HG03064 (cell line): ENCODE results near the gene UNC45B.
A peak's percentile ranks its signal among the peaks of the same experiment; 100 is the strongest.
"Not testable (repeated sequence)": the region's sequence is repeated elsewhere in the genome, so short reads cannot be mapped to it uniquely, and the experiment has no call there.

Source experiments
- ATAC-seq: cut with Tn5 transposase; IDR thresholded peaks from one replicate; pipeline ENCODE4 v1.9.1; 2021; ENCODE audit warnings: low read depth; ENCODE audit not compliant: unreplicated experiment

The UNC45B gene

GRCh38 chr17:35147375-35147905 lies at the start of gene UNC45B:
UNC45B (plus strand) TSS chr17:35147817; CDS start chr17:35148264, 447 bp downstream.
- ATAC-seq = no peak

- ATAC-seq = no peak
These were observed 47.7 kb upstream of the UNC45B start for GRCh38 chr17:35099908-35100307.

GRCh38 chr17:35101036-35101435 lies 46.6 kb upstream of the UNC45B start:
- no peak for ATAC-seq

GRCh38 chr17:35101725-35102124 lies 45.9 kb upstream of the UNC45B start:
- ATAC-seq = no peak

GRCh38 chr17:35103271-35103670 lies 44.3 kb upstream of the UNC45B start:
- ATAC-seq = no peak

- ATAC-seq = no peak
These were observed 42.7 kb upstream of the UNC45B start for GRCh38 chr17:35104844-35105450.

GRCh38 chr17:35110791-35111190 lies 36.8 kb upstream of the UNC45B start:
- ATAC-seq = not testable (repeated sequence)

- no peak for ATAC-seq
These were observed 30.8 kb upstream of the UNC45B start for GRCh38 chr17:35116845-35117244.

GRCh38 chr17:35117984-35118383 lies 29.6 kb upstream of the UNC45B start:
- ATAC-seq = no peak

GRCh38 chr17:35119370-35120165 lies 28.0 kb upstream of the UNC45B start, which contains the start of gene RAD51D:
RAD51D (minus strand) TSS chr17:35119860; CDS start chr17:35119613, 247 bp downstream.
- ATAC-seq = peak; percentile 68

- no peak for ATAC-seq
These were observed 26.3 kb upstream of the UNC45B start, which contains the start of gene FNDC8 for GRCh38 chr17:35121315-35121714. FNDC8 (plus strand) TSS chr17:35121615; CDS start chr17:35121694, 79 bp downstream.

GRCh38 chr17:35127751-35128514 lies 19.7 kb upstream of the UNC45B start:
- ATAC-seq = no peak

GRCh38 chr17:35129154-35129972 lies 18.3 kb upstream of the UNC45B start:
- ATAC-seq = no peak

GRCh38 chr17:35129973-35130351 lies 17.7 kb upstream of the UNC45B start:
- ATAC-seq = no peak

- no peak for ATAC-seq
These were observed 17.2 kb upstream of the UNC45B start for GRCh38 chr17:35130392-35130791.

GRCh38 chr17:35132099-35132498 lies 15.5 kb upstream of the UNC45B start:
- no peak for ATAC-seq

- no peak for ATAC-seq
These were observed 14.6 kb upstream of the UNC45B start for GRCh38 chr17:35132816-35133550.

GRCh38 chr17:35135322-35135721 lies 12.3 kb upstream of the UNC45B start:
- ATAC-seq = no peak

GRCh38 chr17:35138218-35138617 lies 9.4 kb upstream of the UNC45B start:
- ATAC-seq = no peak
